Activated CD4-positive, alpha-beta memory T cell treated with anti-CD3 and anti-CD28 coated beads for 36 hours (primary cell): ENCODE results near the gene DRD2. TPM values are rescaled to one million over a fixed set of nuclear protein-coding genes. Genes with fewer than 3 reads are reported as not detected.

ENCODE experiments used
- CTCF ChIA-PET: fragments of 350-600 bp; sonication (Branson Sonifier 250); formaldehyde crosslinking; loops from one replicate; lab custom pipeline; 2021; ENCODE audit warnings: antibody characterized with exemption, inconsistent platforms; lab: Charles Lee
- POLR2A ChIA-PET: fragments of 350-600 bp; sonication (Branson Sonifier 250); formaldehyde crosslinking; loops from one replicate; lab custom pipeline; 2021; ENCODE audit warnings: antibody characterized with exemption; lab: Charles Lee
- DNase-seq: peaks from one replicate; pipeline ENCODE4 v3.0.0-alpha.2; 2020
- H3K27ac Mint-ChIP-seq: one replicate; pipeline ENCODE4 v1.8.0; 2021; ENCODE audit warnings: mixed read lengths
- H3K27me3 Mint-ChIP-seq: one replicate; pipeline ENCODE4 v1.8.0; 2021; ENCODE audit warnings: mixed read lengths
- H3K36me3 Mint-ChIP-seq: one replicate; pipeline ENCODE4 v1.8.0; 2021; ENCODE audit warnings: mixed read lengths
- H3K4me1 Mint-ChIP-seq: one replicate; pipeline ENCODE4 v1.8.0; 2021; ENCODE audit warnings: low read depth, mixed read lengths
- H3K4me3 Mint-ChIP-seq: one replicate; pipeline ENCODE4 v1.8.0; 2021; ENCODE audit warnings: mild to moderate bottlenecking, mixed read lengths
- H3K9me3 Mint-ChIP-seq: one replicate; pipeline ENCODE4 v1.8.0; 2021; ENCODE audit warnings: mixed read lengths
- intact Hi-C: fragments of 100-400 bp; cut with micrococcal nuclease; formaldehyde crosslinking; loops from one replicate; pipeline ENCODE4 v1.15.1; 2023
- total RNA-seq, 2 experiments: library from RNA; stranded (reverse); gene quantifications; one replicate each; pipeline ENCODE4 v1.2.3, GENCODE V29; 2021

Gene DRD2
- total RNA-seq, 2 experiments from 2014 or later, result not detected

- Mint-ChIP-seq H3K27me3 (peaks cover 4% of the 10 kb centered on the region), H3K36me3 (no peaks in the 10 kb centered on the region), H3K4me3 (no peak overlapping the region), H3K9me3 (no peaks in the 10 kb centered on the region), H3K4me1 (no peaks in the 10 kb centered on the region), H3K27ac (no peak overlapping the region)
- ChIA-PET POLR2A (no interaction called here), CTCF (interaction anchor here (0.7 kb wide), 1 partner anchor 88 kb away, joined by 3 read pairs; no protein-coding TSS in a partner anchor)
- DNase-seq, result no peak
- intact Hi-C loops, result no loop called here
Observed at GRCh38 chr11:113405724-113406478, 69.3 kb downstream of the DRD2 start.

DNA sequence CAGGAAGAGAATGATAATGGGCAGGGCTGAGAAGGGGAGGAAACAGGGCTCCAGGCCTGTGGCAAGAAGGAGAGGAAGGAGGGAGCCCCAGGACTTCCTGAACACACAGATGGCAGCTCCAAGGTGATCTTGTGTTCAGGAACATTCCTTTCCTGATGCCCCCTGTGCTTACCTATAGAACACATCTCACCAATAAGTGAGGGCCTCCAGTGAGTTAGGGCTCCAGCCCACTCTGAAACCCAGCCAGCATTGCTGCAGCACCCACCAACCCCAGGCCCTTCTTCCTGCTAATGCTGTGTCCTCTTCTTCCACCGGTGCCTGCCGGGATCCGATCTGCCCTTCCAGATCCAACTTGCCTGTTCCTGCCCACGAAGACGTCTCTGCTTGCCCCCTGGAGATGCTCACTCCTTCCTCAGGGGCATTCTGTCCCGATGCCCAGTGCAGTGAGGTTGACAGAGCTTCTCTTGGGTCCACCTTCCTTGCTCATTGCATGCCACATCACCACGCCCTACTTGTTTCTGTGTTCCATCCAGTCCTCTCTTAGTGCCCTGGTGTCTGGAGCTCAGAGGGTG is 70.3 kb downstream of the DRD2 start:
- Mint-ChIP-seq H3K9me3 (no peaks in the 10 kb centered on the region), H3K4me3 (no peak overlapping the region), H3K27me3 (peaks cover 2% of the 10 kb centered on the region), H3K36me3 (no peaks in the 10 kb centered on the region), H3K27ac (no peak overlapping the region), H3K4me1 (no peaks in the 10 kb centered on the region)
- ChIA-PET POLR2A (no interaction called here), CTCF (no interaction called here)
- DNase-seq, result no peak
- intact Hi-C loops, result no loop called here

DNA sequence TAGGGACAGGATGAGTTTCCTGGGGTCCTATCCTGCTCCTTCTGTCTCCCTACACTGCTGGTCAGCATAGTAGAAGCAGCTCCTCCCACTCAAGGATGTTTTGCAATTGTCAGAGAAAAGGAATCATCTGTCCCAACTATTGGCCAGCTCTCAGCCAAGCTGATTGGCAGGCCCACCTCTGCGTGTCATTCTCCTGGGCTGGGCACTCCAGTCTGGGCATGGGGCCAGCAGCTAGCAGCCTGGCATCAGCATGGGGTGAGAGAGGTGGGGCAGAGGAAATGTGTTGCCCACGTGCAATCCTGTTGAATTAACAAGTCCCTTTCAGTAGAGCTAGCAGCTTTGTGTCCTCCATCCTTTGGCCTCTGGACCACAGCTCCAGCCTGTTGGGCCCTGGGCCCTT is 73.5 kb downstream of the DRD2 start:
- no peaks in the 10 kb centered on the region for H3K27me3 Mint-ChIP-seq
- H3K4me3 Mint-ChIP-seq, result no peak overlapping the region
- H3K27ac Mint-ChIP-seq, result no peak overlapping the region
- CTCF ChIA-PET, result no interaction called here
- intact Hi-C loops, result no loop called here
- POLR2A ChIA-PET, result interaction anchor here (0.9 kb wide), 1 partner anchor 88 kb away, joined by 3 read pairs; the partner anchor contains the start of gene TTC12
- no peaks in the 10 kb centered on the region for H3K36me3 Mint-ChIP-seq
- H3K4me1 Mint-ChIP-seq, result no peaks in the 10 kb centered on the region
- DNase-seq, result no peak
- H3K9me3 Mint-ChIP-seq, result no peaks in the 10 kb centered on the region

- no peaks in the 10 kb centered on the region for H3K27me3 Mint-ChIP-seq
- ChIA-PET CTCF (interaction anchor here (0.7 kb wide), 1 partner anchor 341 kb away, joined by 3 read pairs; no protein-coding TSS in a partner anchor), POLR2A (interaction anchor here (0.9 kb wide), 1 partner anchor 87 kb away, joined by 3 read pairs; the partner anchor contains the start of gene TTC12)
- H3K4me3 Mint-ChIP-seq, result no peak overlapping the region
- no peak overlapping the region for H3K27ac Mint-ChIP-seq
- no peaks in the 10 kb centered on the region for H3K9me3 Mint-ChIP-seq
- no peaks in the 10 kb centered on the region for H3K36me3 Mint-ChIP-seq
- DNase-seq, result no peak
- H3K4me1 Mint-ChIP-seq, result no peaks in the 10 kb centered on the region
- intact Hi-C loops, result no loop called here
Observed at GRCh38 chr11:113400631-113401230, 74.5 kb downstream of the DRD2 start.

DNA sequence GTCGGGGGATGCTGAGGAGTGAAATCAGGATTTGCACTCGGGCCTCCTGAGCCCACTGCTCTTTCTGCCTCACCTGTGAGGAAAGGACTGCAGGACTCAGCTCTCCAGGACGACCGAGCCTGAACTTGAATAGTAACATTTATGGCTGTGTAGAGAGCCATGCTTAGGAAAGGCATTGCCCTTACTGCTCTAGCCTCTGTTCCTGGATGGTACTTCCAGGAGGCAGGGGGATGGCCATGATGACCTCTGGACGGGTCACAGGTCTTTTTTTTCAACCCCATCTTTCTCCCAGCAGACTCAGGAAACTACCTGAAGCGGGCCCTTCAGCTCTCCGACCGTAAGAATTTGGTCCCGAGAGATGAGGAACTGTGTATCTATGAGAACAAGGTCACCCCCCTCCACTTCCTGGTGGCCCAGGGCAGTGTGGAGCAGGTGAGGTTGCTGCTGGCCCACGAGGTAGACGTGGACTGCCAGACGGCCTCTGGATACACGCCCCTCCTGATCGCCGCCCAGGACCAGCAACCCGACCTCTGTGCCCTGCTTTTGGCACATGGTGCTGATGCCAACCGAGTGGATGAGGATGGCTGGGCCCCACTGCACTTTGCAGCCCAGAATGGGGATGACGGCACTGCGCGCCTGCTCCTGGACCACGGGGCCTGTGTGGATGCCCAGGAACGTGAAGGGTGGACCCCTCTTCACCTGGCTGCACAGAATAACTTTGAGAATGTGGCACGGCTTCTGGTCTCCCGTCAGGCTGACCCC is 76.3 kb downstream of the DRD2 start:
- ChIA-PET POLR2A (no interaction called here), CTCF (no interaction called here)
- Mint-ChIP-seq H3K4me1 (no peaks in the 10 kb centered on the region), H3K4me3 (no peak overlapping the region), H3K9me3 (no peaks in the 10 kb centered on the region), H3K27me3 (no peaks in the 10 kb centered on the region), H3K36me3 (no peaks in the 10 kb centered on the region), H3K27ac (no peak overlapping the region)
- DNase-seq, result no peak
- intact Hi-C loops, result no loop called here

DNA sequence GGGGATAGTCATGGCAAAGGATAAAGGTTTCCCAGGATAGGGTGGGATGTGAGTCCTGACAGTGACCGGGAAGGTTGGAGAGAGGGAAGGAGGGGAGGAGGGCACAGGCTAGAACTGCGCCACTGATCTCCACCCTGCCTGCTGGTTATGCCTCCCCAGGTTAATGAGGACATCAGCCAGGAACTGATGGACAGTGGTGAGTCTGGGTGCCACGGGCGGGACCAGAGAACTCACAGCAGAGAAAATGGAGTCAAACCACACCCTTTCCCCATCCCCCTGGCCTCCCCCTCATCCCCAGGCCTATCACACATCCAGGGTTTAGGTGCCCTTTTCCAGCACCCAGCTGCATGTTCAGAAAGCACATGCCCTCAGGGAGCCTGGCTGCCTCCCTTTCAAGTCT is 77.4 kb downstream of the DRD2 start:
- Mint-ChIP-seq H3K4me3 (no peak overlapping the region), H3K9me3 (no peaks in the 10 kb centered on the region), H3K4me1 (no peaks in the 10 kb centered on the region), H3K27ac (no peak overlapping the region), H3K36me3 (no peaks in the 10 kb centered on the region), H3K27me3 (no peaks in the 10 kb centered on the region)
- intact Hi-C loops, result no loop called here
- POLR2A ChIA-PET, result no interaction called here
- CTCF ChIA-PET, result no interaction called here
- no peak for DNase-seq

- intact Hi-C loops, result no loop called here
- H3K27me3 Mint-ChIP-seq, result no peaks in the 10 kb centered on the region
- no peak for DNase-seq
- CTCF ChIA-PET, result no interaction called here
- H3K9me3 Mint-ChIP-seq, result no peaks in the 10 kb centered on the region
- H3K4me3 Mint-ChIP-seq, result no peak overlapping the region
- H3K36me3 Mint-ChIP-seq, result no peaks in the 10 kb centered on the region
- POLR2A ChIA-PET, result no interaction called here
- no peak overlapping the region for H3K27ac Mint-ChIP-seq
- no peaks in the 10 kb centered on the region for H3K4me1 Mint-ChIP-seq
Observed at GRCh38 chr11:113397212-113397611, 78.0 kb downstream of the DRD2 start.

- ChIA-PET POLR2A (no interaction called here), CTCF (no interaction called here)
- Mint-ChIP-seq H3K4me3 (no peak overlapping the region), H3K9me3 (no peaks in the 10 kb centered on the region), H3K27me3 (no peaks in the 10 kb centered on the region), H3K27ac (no peak overlapping the region), H3K4me1 (no peaks in the 10 kb centered on the region), H3K36me3 (no peaks in the 10 kb centered on the region)
- intact Hi-C loops, result no loop called here
- DNase-seq, result no peak
Observed at GRCh38 chr11:113396690-113397089, 78.5 kb downstream of the DRD2 start.

DNA sequence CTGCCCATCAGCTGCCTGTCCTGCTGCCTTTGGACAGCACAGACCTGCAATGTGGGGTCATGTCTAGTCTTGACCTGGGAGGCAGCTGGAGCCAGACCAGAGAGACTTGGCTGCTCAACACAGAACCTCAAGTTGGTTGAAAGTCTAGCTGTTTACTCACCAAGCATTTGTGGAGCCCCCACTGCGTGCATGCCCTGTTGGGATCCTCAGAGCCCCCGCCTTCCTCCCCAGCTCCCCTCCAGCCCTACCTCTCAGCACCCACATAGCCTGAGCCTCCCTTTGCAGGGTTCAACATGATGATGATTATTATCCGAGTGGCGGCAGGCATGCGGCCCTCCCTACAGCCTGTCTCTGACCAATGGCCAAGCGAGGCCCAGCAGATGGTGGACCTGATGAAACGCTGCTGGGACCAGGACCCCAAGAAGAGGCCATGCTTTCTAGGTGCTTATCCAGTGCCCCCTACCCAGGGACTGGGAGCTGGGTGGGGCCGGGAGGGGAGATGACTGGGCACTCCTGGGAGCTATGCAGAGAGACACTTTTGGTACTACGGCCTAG is 79.3 kb downstream of the DRD2 start:
- H3K27me3 Mint-ChIP-seq, result no peaks in the 10 kb centered on the region
- no peaks in the 10 kb centered on the region for H3K36me3 Mint-ChIP-seq
- ChIA-PET CTCF (no interaction called here), POLR2A (no interaction called here)
- H3K4me3 Mint-ChIP-seq, result no peak overlapping the region
- intact Hi-C loops, result no loop called here
- H3K4me1 Mint-ChIP-seq, result no peaks in the 10 kb centered on the region
- no peak overlapping the region for H3K27ac Mint-ChIP-seq
- DNase-seq, result no peak
- H3K9me3 Mint-ChIP-seq, result no peaks in the 10 kb centered on the region

DNA sequence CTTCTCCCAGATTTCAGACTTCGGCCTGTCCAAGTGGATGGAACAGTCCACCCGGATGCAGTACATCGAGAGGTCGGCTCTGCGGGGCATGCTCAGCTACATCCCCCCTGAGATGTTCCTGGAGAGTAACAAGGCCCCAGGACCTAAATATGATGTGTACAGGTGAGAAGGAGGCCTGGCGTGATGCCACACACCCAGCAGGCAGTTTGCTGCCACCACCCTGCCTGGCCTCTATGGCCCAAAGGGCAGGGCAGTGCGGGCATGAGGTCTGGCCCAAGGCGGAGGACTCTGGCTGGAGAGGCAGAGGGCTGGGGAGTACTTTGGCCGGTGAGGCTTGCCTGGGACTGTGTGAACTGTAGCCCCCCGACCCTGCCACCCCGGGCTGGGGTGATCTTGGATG is 80.3 kb downstream of the DRD2 start:
- ChIA-PET POLR2A (no interaction called here), CTCF (no interaction called here)
- H3K27me3 Mint-ChIP-seq, result no peaks in the 10 kb centered on the region
- no peak overlapping the region for H3K4me3 Mint-ChIP-seq
- DNase-seq, result no peak
- no peak overlapping the region for H3K27ac Mint-ChIP-seq
- intact Hi-C loops, result no loop called here
- H3K9me3 Mint-ChIP-seq, result no peaks in the 10 kb centered on the region
- no peaks in the 10 kb centered on the region for H3K36me3 Mint-ChIP-seq
- H3K4me1 Mint-ChIP-seq, result no peaks in the 10 kb centered on the region

GRCh38 chr11:113393501-113393985 is 81.7 kb downstream of the DRD2 start:
- H3K4me1 Mint-ChIP-seq, result no peaks in the 10 kb centered on the region
- no peak for DNase-seq
- H3K27ac Mint-ChIP-seq, result no peak overlapping the region
- no peak overlapping the region for H3K4me3 Mint-ChIP-seq
- ChIA-PET POLR2A (no interaction called here), CTCF (no interaction called here)
- H3K36me3 Mint-ChIP-seq, result no peaks in the 10 kb centered on the region
- H3K27me3 Mint-ChIP-seq, result no peaks in the 10 kb centered on the region
- no peaks in the 10 kb centered on the region for H3K9me3 Mint-ChIP-seq
- intact Hi-C loops, result no loop called here
